Fibroblast of lung (primary cell): ENCODE data around the gene LMO1. TPM values are rescaled to one million over a fixed set of nuclear protein-coding genes. Genes with fewer than 3 reads are reported as not detected.

Experiments
- DNase-seq, 2 donors: peaks; one replicate each; pipeline versions ENCODE4 v3.0.0 to v3.0.0-alpha.2; 2010; ENCODE audit warnings: low read depth in 2 of 2
- H2AFZ ChIP-seq: 2 replicates; pipeline ENCODE4 v1.5.1; 2012; ENCODE audit warnings: low read length, control low read depth, inconsistent platforms
- H3K27ac ChIP-seq: 2 replicates; pipeline ENCODE4 v1.5.1; 2011; ENCODE audit warnings: low read length, control low read depth; ENCODE audit not compliant: insufficient read depth
- H3K27me3 ChIP-seq: 2 replicates; pipeline ENCODE4 v1.5.1; 2011; ENCODE audit warnings: mild to moderate bottlenecking, low read length; ENCODE audit not compliant: control insufficient read depth, insufficient read depth
- H3K36me3 ChIP-seq: 2 replicates; pipeline ENCODE4 v1.5.1; 2011; ENCODE audit warnings: low read length; ENCODE audit not compliant: control insufficient read depth, insufficient read depth
- H3K4me1 ChIP-seq: 2 replicates; pipeline ENCODE4 v1.5.1; 2011; ENCODE audit warnings: low read length; ENCODE audit not compliant: control insufficient read depth, insufficient read depth; ENCODE audit errors: extremely low read depth
- H3K4me2 ChIP-seq: 2 replicates; pipeline ENCODE4 v1.5.1; 2011; ENCODE audit warnings: low read length, control low read depth; ENCODE audit not compliant: insufficient read depth; ENCODE audit errors: extremely low read depth
- H3K4me3 ChIP-seq, 4 experiments: fragments of 200-600 bp in 1 of 4; sonication (generic) in 1 of 4; replicated peaks in 1 of 4; 2 replicates each; pipeline ENCODE4 v1.5.1; 2011 to 2016; ENCODE audit warnings: low read length in 4 of 4, low read depth in 3 of 4, mild to moderate bottlenecking in 3 of 4, control low read depth in 2 of 4, inconsistent platforms in 1 of 4, mixed read lengths in 1 of 4; ENCODE audit not compliant: insufficient read depth in 1 of 4; ENCODE audit errors: control extremely low read depth in 1 of 4
- H3K79me2 ChIP-seq: 2 replicates; pipeline ENCODE4 v1.5.1; 2012; ENCODE audit warnings: mild to moderate bottlenecking, low read length, inconsistent platforms; ENCODE audit not compliant: control insufficient read depth, insufficient read depth
- H3K9ac ChIP-seq: 2 replicates; pipeline ENCODE4 v1.5.1; 2011; ENCODE audit warnings: mild to moderate bottlenecking, low read length, control low read depth; ENCODE audit not compliant: insufficient read depth
- H3K9me3 ChIP-seq: 2 replicates; pipeline ENCODE4 v1.5.1; 2012; ENCODE audit warnings: low read depth, low read length; ENCODE audit not compliant: control insufficient read depth, insufficient read depth
- H4K20me1 ChIP-seq: 2 replicates; pipeline ENCODE4 v1.5.1; 2011; ENCODE audit warnings: low read length; ENCODE audit not compliant: control insufficient read depth, insufficient read depth; ENCODE audit errors: extremely low read depth
- CTCF ChIP-seq, 2 donors: IDR thresholded peaks in 1 of 2; conservative IDR thresholded peaks in 1 of 2; 1 replicate in 1 of 2; 2 replicates in 1 of 2; pipeline ENCODE4 v1.5.1; 2011 to 2012; ENCODE audit warnings: low read length in 2 of 2, control low read depth in 1 of 2, inconsistent platforms in 1 of 2, low read depth in 1 of 2, mild to moderate bottlenecking in 1 of 2
- EZH2 ChIP-seq: IDR thresholded peaks from 2 replicates; pipeline ENCODE4 v1.5.1; 2012; ENCODE audit warnings: low read length, control low read depth, mild to moderate bottlenecking; ENCODE audit errors: missing control alignments
- polyA plus RNA-seq, 2 donors: library from polyadenylated mRNA; depleted of rRNA in 1 of 2; stranded (reverse) in 1 of 2; unstranded in 1 of 2; fragments of >200 nt; gene quantifications; 2 replicates each; pipeline ENCODE4 v1.2.1, GENCODE V29; 2011 to 2012; ENCODE audit warnings: missing spikeins in 1 of 2
- total RNA-seq: library from RNA; depleted of rRNA; stranded (reverse); fragments of >200 nt; gene quantifications from 2 replicates; pipeline ENCODE4 v1.2.1, GENCODE V29; 2014

Gene LMO1
- total and polyA plus RNA-seq, 2 donors (not counting 1 experiment from before 2014, with no cell fraction given), result not detected

DNA sequence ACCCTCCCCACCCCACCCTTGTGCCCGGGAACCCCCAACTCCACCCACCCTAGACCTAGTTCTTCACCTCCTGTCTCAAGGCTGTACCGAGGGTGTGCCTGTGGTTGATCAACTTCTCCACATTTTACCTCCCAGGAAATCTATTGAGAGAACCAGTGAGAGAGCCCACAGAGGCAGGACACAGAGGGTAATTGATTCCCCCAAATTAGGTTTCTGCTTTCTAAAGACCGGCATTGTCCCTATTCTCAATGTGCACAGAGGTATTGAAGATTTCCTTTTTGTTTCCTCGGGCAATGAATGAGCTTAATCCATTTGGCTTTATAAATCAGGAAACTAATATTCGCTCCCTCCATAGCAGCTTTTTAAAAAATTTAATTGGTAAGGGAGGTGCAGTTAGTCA is 6.0 kb upstream of the LMO1 start:
- peaks cover 27% of the 10 kb centered on the region for H3K27me3 ChIP-seq

DNA sequence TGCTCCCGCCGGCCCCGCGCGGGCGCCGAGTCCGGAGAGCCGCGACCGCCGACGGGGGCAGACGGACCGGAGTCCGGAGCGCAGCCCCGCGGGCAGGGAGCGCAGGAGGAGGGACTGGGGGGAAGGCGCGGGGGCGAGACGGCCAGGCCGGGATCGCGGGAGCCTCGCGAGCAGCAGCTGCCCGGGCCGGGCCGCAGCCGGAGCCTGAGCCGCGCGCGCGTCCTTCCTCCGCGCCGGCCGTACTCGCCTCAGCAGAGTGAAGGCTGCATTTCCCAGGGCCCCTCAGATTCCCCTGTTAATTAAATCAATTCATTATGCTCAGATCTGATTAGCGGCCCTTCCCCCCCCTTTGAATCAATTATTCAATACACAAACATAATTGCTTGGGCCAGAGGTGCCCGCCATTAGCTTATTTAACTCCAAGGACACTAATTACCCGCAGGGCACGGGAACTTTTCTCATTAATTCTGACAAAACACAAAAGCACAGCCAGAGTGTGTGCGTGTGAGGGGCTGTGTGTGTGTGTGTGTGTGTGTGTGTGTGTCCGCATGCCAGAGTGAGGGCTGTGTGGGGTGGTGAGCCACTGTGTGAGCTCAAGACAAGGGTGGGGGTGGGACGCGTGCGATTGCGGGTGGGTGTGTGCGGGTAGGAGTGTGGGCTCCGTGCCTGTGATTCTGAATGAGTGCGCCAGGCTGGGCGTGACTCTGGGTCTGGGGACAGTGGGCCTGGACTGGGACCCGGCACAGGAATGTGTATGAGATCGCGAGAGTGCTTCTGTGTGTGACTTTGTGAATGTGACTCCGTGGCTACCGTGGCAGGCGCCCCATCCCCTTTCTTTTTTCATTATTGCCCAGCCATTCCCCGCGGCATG is 5.1 kb upstream of the LMO1 start:
- Histone ChIP-seq H3K4me1 (no peaks in the 10 kb centered on the region), H3K4me2 (no peak overlapping the region), H3K79me2 (no peaks in the 10 kb centered on the region), H3K27me3 (peaks cover 31% of the 10 kb centered on the region), H3K9me3 (no peaks in the 10 kb centered on the region), H4K20me1 (no peaks in the 10 kb centered on the region), H3K27ac (no peak overlapping the region), H3K4me3 (no peak overlapping the region), H3K36me3 (no peaks in the 10 kb centered on the region), H2AFZ (no peak overlapping the region), H3K9ac (no peak overlapping the region)
- DNase-seq, result peak in 1 of 2 donors; percentile 29
- TF ChIP-seq CTCF (conservative IDR thresholded peaks at IDR 0.05 in 1 of 2, IDR thresholded peaks at IDR 0.05 in 1 of 2; ENCODE audit: low read depth in 1 of 2, low read length in 2 of 2), result no peak
- TF ChIP-seq EZH2, result peak; percentile 77

More for the DNA sequence above, 6.0 kb upstream of the LMO1 start:
- no peak overlapping the region for H3K4me3 ChIP-seq
- no peak overlapping the region for H2AFZ ChIP-seq
- no peak overlapping the region for H3K9ac ChIP-seq
- no peaks in the 10 kb centered on the region for H3K79me2 ChIP-seq
- H3K27ac ChIP-seq, result no peak overlapping the region
- no peaks in the 10 kb centered on the region for H3K9me3 ChIP-seq
- TF ChIP-seq CTCF (conservative IDR thresholded peaks at IDR 0.05 in 1 of 2, IDR thresholded peaks at IDR 0.05 in 1 of 2; ENCODE audit: low read depth in 1 of 2, low read length in 2 of 2) (no peak), EZH2 (no peak)
- H3K4me1 ChIP-seq, result no peaks in the 10 kb centered on the region
- H3K36me3 ChIP-seq, result no peaks in the 10 kb centered on the region
- no peak for DNase-seq
- no peak overlapping the region for H3K4me2 ChIP-seq
- H4K20me1 ChIP-seq, result no peaks in the 10 kb centered on the region

GRCh38 chr11:8267831-8268529 is 4.3 kb upstream of the LMO1 start:
- Histone ChIP-seq H3K4me2 (peak overlapping the region; percentile 59), H3K4me1 (no peaks in the 10 kb centered on the region), H3K36me3 (no peaks in the 10 kb centered on the region), H3K9me3 (no peaks in the 10 kb centered on the region), H3K9ac (no peak overlapping the region), H3K27me3 (peaks cover 31% of the 10 kb centered on the region), H3K79me2 (no peaks in the 10 kb centered on the region), H2AFZ (no peak overlapping the region), H4K20me1 (no peaks in the 10 kb centered on the region), H3K4me3 (no peak overlapping the region), H3K27ac (no peak overlapping the region)
- peak in 1 of 2 donors; percentile 7 for DNase-seq
- TF ChIP-seq CTCF (conservative IDR thresholded peaks at IDR 0.05 in 1 of 2, IDR thresholded peaks at IDR 0.05 in 1 of 2; ENCODE audit: low read depth in 1 of 2, low read length in 2 of 2) (no peak), EZH2 (peak; percentile 82)
